ENCODE data around the gene ZNF865. TPM values are rescaled to one million over a fixed set of nuclear protein-coding genes. Genes with fewer than 3 reads are reported as not detected.

The ZNF865 gene
- total and polyA plus RNA-seq, 2 donors (not counting 3 experiments of a cell fraction or from before 2014, with no cell fraction given): 4.0 to 10.1 TPM

DNA sequence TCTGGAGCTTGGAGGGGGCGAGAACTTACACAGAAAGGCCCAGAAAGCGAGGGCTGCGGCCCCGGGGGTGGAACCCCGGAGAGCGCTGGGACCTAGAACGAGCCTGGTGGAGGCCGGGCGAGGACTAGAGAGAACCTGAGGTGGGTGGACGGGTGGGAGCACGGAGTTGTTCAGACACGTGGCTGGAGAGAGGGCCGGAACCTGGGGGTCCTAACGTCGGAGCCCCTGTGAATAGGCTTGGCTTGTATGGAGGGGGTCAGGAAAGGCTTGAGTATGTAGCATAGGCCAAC lies 38.4 kb downstream of the ZNF865 start:
- Histone ChIP-seq H3K4me3 (replicated peaks in 1 of 3; ENCODE audit: insufficient read depth in 1 of 3, low read depth in 1 of 3, low read length in 3 of 3) (peak overlapping the region; percentile 53 to 75 (median 61)), H3K27ac (ENCODE audit: insufficient read depth, low read depth, low read length) (no peak overlapping the region), H3K4me1 (ENCODE audit: control insufficient read depth, extremely low read depth, insufficient read depth, low read length) (peaks cover 35% of the 10 kb centered on the region), H2AFZ (ENCODE audit: low read depth, low read length) (no peak overlapping the region), H3K9ac (replicated peaks; ENCODE audit: extremely low read depth, insufficient read depth, low read length) (peak overlapping the region; percentile 61), H3K27me3 (ENCODE audit: control insufficient read depth in 2 of 2, insufficient read depth in 2 of 2, low read length in 2 of 2) (no peaks in the 10 kb centered on the region), H4K20me1 (replicated peaks; ENCODE audit: control insufficient read depth, extremely low read depth, insufficient read depth, low read length) (no peaks in the 10 kb centered on the region), H3K4me2 (ENCODE audit: insufficient read depth, low read length) (peak overlapping the region; percentile 50), H3K9me1 (replicated peaks; ENCODE audit: control insufficient read depth, extremely low read depth, insufficient read depth, low read length) (no peaks in the 10 kb centered on the region), H3K36me3 (ENCODE audit: control insufficient read depth in 2 of 2, extremely low read depth in 1 of 2, insufficient read depth in 2 of 2, low read length in 2 of 2) (peaks cover 3 to 10% of the 10 kb centered on the region in 2 experiments), H3K79me2 (ENCODE audit: control insufficient read depth, insufficient read depth, low read length) (peaks cover 23% of the 10 kb centered on the region), H3K9me3 (replicated peaks; ENCODE audit: control insufficient read depth, insufficient read depth, low read length) (no peaks in the 10 kb centered on the region)
- ChIA-PET CTCF (interaction anchor here (0.6 kb wide), 1 partner anchor 470 kb away, joined by 4 read pairs; no protein-coding TSS in a partner anchor), POLR2A (no interaction called here)
- no peak for DNase-seq (ENCODE audit: low read depth, low spot score)
- TF ChIP-seq JUN (IDR thresholded peaks at IDR 0.05; ENCODE audit: borderline replicate concordance, insufficient read depth, insufficient read length, low read depth): no peak
- dilution Hi-C loops (cut with MboI; ENCODE audit: extremely low pct_ligation_motif_present, low sequenced_read_pairs): no loop called here
- BruUV-seq (replicated peaks): no TSS peak
- no peak for FAIRE-seq
- intact Hi-C loops (cut with micrococcal nuclease): loop anchor here (1.0 to 5.0 kb wide), 2 partner anchors 9 to 557 kb away; no protein-coding TSS in a partner anchor

DNA sequence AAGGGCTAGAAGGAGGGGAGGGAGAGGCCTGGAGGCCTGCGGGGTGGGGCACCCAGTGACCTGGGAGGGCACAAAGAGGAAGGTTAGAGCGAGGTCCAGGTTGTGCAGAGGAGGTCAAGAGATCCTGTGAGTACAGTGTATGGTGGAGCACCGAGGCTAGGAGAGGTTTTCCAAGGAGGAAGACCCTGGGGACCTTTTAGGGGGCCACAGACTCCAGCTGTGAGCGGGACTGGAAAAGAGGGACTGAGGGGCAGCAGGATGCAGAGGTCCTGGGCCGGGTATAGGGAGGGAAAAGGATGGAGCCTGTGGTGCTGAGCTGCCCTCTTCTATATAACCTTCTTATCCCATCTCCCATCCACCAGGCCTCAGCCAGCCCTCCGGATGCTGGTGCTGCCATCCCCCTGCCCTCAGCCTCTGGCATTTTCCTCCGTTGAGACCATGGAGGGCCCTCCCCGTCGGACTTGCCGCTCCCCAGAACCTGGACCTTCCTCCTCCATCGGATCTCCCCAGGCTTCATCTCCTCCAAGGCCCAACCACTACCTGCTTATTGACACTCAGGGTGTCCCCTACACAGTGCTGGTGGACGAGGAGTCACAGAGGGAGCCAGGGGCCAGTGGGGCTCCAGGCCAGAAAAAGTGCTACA lies 38.9 kb downstream of the ZNF865 start:
- ChIA-PET POLR2A (no interaction called here), CTCF (interaction anchor here (0.6 kb wide), 1 partner anchor 471 kb away, joined by 4 read pairs; no protein-coding TSS in a partner anchor)
- TF ChIP-seq, protein P1, sequence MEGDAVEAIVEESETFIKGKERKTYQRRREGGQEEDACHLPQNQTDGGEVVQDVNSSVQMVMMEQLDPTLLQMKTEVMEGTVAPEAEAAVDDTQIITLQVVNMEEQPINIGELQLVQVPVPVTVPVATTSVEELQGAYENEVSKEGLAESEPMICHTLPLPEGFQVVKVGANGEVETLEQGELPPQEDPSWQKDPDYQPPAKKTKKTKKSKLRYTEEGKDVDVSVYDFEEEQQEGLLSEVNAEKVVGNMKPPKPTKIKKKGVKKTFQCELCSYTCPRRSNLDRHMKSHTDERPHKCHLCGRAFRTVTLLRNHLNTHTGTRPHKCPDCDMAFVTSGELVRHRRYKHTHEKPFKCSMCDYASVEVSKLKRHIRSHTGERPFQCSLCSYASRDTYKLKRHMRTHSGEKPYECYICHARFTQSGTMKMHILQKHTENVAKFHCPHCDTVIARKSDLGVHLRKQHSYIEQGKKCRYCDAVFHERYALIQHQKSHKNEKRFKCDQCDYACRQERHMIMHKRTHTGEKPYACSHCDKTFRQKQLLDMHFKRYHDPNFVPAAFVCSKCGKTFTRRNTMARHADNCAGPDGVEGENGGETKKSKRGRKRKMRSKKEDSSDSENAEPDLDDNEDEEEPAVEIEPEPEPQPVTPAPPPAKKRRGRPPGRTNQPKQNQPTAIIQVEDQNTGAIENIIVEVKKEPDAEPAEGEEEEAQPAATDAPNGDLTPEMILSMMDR (IDR thresholded peaks at IDR 0.05; ENCODE audit: extremely low read depth in 1 of 2, insufficient read depth in 1 of 2, low read depth in 1 of 2, low read length in 2 of 2): no peak
- TF ChIP-seq POLR2AphosphoS5 (IDR thresholded peaks at IDR 0.05; ENCODE audit: insufficient read depth, low read depth, low read length) (no peak), FOS (IDR thresholded peaks at IDR 0.05; ENCODE audit: borderline replicate concordance, insufficient read depth, low read length) (no peak), JUN (IDR thresholded peaks at IDR 0.05; ENCODE audit: borderline replicate concordance, insufficient read depth, insufficient read length, low read depth) (no peak), POLR2A (IDR thresholded peaks at IDR 0.05; ENCODE audit: low read depth, low read length) (no peak), EZH2 (IDR thresholded peaks at IDR 0.05; ENCODE audit: borderline replicate concordance, low read depth, low read length, severe bottlenecking) (no peak), MYC (IDR thresholded peaks at IDR 0.05; ENCODE audit: low read depth, low read length) (no peak), GATA2 (IDR thresholded peaks at IDR 0.05; ENCODE audit: insufficient read depth, insufficient read length, low read depth, low read length) (no peak)
- TF ChIP-seq, protein P2, sequence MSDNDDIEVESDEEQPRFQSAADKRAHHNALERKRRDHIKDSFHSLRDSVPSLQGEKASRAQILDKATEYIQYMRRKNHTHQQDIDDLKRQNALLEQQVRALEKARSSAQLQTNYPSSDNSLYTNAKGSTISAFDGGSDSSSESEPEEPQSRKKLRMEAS (IDR thresholded peaks at IDR 0.05; ENCODE audit: insufficient read depth, insufficient read length): no peak
- peaks cover 23% of the 10 kb centered on the region for H3K79me2 ChIP-seq (ENCODE audit: control insufficient read depth, insufficient read depth, low read length)
- peak overlapping the region; percentile 53 to 75 (median 61) for H3K4me3 ChIP-seq (replicated peaks in 1 of 3; ENCODE audit: insufficient read depth in 1 of 3, low read depth in 1 of 3, low read length in 3 of 3)
- DNase-seq (ENCODE audit: low read depth, low spot score) (no peak), FAIRE-seq (no peak)
- BruUV-seq (replicated peaks): no TSS peak
- peaks cover 35% of the 10 kb centered on the region for H3K4me1 ChIP-seq (ENCODE audit: control insufficient read depth, extremely low read depth, insufficient read depth, low read length)
- H3K27me3 ChIP-seq (ENCODE audit: control insufficient read depth in 2 of 2, insufficient read depth in 2 of 2, low read length in 2 of 2): no peaks in the 10 kb centered on the region
- no peaks in the 10 kb centered on the region for H3K9me1 ChIP-seq (replicated peaks; ENCODE audit: control insufficient read depth, extremely low read depth, insufficient read depth, low read length)
- no peak overlapping the region for H3K27ac ChIP-seq (ENCODE audit: insufficient read depth, low read depth, low read length)
- H3K4me2 ChIP-seq (ENCODE audit: insufficient read depth, low read length): peak overlapping the region; percentile 50
- dilution Hi-C loops (cut with MboI; ENCODE audit: extremely low pct_ligation_motif_present, low sequenced_read_pairs) (no loop called here), intact Hi-C loops (cut with micrococcal nuclease) (loop anchor here (5.0 kb wide), 1 partner anchor 557 kb away; no protein-coding TSS in a partner anchor)
- H3K36me3 ChIP-seq (ENCODE audit: control insufficient read depth in 2 of 2, extremely low read depth in 1 of 2, insufficient read depth in 2 of 2, low read length in 2 of 2): peaks cover 3 to 10% of the 10 kb centered on the region in 2 experiments
- H3K9ac ChIP-seq (replicated peaks; ENCODE audit: extremely low read depth, insufficient read depth, low read length): peak overlapping the region; percentile 61
- H2AFZ ChIP-seq (ENCODE audit: low read depth, low read length): no peak overlapping the region
- no peaks in the 10 kb centered on the region for H3K9me3 ChIP-seq (replicated peaks; ENCODE audit: control insufficient read depth, insufficient read depth, low read length)
- no peaks in the 10 kb centered on the region for H4K20me1 ChIP-seq (replicated peaks; ENCODE audit: control insufficient read depth, extremely low read depth, insufficient read depth, low read length)
